GM10248 (cell line): ENCODE data around the gene SETBP1.

Source experiments
- CTCF ChIA-PET: fragments of 300-600 bp; sonication (Branson Sonifier 250); formaldehyde crosslinking; extraction: SDS; loops from one replicate; lab custom pipeline; 2021; ENCODE audit warnings: antibody characterized with exemption; lab: Yijun Ruan, JAX
- POLR2A ChIA-PET: fragments of 350-650 bp; sonication (Branson Sonifier 250); formaldehyde crosslinking; extraction: SDS; loops from one replicate; lab custom pipeline; 2020; ENCODE audit warnings: antibody characterized with exemption; lab: Yijun Ruan, JAX
- DNase-seq: peaks from one replicate; pipeline ENCODE4 v3.0.0; 2012; ENCODE audit errors: extremely low spot score
- TF ChIP-seq, protein P1 (sequence below): IDR thresholded peaks from 2 replicates; pipeline ENCODE4 v1.5.1; 2012; ENCODE audit warnings: mild to moderate bottlenecking, low read depth; ENCODE audit errors: extremely low read depth, missing control alignments, control extremely low read depth

The SETBP1 gene

DNA sequence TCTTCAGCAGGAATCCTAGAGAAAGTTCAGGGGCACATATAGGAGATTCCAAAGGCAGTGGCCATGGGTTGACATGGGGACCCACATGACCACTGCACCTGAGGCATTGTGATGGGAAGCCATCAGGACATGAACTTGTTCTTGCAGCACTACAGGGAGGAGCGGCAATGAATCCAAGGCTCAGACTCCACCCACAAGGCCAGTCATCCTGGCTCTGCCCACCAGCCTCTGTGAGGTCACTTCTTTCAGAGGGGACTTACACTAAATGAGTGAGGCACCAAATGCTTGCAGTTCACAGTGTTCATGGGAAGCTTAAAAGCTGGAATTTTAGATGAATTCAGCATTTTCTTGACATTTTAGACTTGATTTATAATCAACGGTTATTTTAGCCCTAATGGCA lies 254.2 kb downstream of the SETBP1 start:
- TF ChIP-seq, protein P1, sequence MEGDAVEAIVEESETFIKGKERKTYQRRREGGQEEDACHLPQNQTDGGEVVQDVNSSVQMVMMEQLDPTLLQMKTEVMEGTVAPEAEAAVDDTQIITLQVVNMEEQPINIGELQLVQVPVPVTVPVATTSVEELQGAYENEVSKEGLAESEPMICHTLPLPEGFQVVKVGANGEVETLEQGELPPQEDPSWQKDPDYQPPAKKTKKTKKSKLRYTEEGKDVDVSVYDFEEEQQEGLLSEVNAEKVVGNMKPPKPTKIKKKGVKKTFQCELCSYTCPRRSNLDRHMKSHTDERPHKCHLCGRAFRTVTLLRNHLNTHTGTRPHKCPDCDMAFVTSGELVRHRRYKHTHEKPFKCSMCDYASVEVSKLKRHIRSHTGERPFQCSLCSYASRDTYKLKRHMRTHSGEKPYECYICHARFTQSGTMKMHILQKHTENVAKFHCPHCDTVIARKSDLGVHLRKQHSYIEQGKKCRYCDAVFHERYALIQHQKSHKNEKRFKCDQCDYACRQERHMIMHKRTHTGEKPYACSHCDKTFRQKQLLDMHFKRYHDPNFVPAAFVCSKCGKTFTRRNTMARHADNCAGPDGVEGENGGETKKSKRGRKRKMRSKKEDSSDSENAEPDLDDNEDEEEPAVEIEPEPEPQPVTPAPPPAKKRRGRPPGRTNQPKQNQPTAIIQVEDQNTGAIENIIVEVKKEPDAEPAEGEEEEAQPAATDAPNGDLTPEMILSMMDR, result no peak
- POLR2A ChIA-PET, result no interaction called here
- CTCF ChIA-PET, result interaction anchor here (1.0 to 7.3 kb wide), 2 partner anchors 10 to 19 kb away, joined by 3 to 39 read pairs; no protein-coding TSS in a partner anchor
- no peak for DNase-seq

DNA sequence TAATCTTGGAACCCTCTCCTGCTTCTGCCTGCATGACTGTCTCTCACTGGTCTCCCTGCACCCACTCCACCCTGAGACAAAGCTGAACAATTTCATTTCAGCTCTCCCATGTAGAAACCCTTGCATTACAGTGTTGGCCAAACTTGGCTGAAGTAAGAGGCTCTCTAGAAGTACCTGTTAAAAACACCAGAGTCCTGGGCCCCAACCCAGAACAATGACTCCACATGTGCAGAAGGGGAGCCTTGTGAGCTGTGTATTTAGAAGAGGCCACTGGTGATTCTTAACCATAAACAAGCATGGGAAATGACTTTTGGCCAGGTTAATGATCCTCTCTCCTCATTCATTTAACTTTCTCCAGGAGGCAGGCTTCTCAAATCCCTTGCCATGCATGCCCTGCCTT lies 254.8 kb downstream of the SETBP1 start:
- CTCF ChIA-PET, result interaction anchor here (7.3 kb wide), 1 partner anchor 11 kb away, joined by 39 read pairs; no protein-coding TSS in a partner anchor
- POLR2A ChIA-PET, result no interaction called here
- DNase-seq, result no peak
- TF ChIP-seq, protein P1, result no peak

DNA sequence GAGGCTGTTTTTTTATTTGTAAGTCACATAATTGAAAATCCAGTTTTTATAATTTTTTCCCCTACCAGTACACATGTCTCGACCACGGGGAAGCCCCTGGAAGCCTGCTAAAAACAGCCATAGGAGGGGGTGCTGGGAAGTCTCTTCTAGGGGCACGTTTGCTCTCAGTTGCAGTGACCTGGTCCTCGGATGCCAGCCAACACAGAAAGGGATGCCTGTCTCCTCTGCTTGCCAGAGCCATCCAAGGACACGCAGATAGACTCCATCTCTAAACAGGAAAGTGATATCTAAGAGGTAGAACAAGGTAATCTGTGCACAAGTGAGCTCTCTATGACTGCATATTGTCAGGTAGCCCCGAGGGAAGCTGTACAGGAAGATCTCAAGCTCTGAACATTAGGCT lies 255.8 kb downstream of the SETBP1 start:
- TF ChIP-seq, protein P1, result no peak
- DNase-seq, result no peak
- ChIA-PET CTCF (interaction anchor here (1.2 to 7.3 kb wide), 2 partner anchors 12 to 33 kb away, joined by 4 to 39 read pairs; no protein-coding TSS in a partner anchor), POLR2A (no interaction called here)

DNA sequence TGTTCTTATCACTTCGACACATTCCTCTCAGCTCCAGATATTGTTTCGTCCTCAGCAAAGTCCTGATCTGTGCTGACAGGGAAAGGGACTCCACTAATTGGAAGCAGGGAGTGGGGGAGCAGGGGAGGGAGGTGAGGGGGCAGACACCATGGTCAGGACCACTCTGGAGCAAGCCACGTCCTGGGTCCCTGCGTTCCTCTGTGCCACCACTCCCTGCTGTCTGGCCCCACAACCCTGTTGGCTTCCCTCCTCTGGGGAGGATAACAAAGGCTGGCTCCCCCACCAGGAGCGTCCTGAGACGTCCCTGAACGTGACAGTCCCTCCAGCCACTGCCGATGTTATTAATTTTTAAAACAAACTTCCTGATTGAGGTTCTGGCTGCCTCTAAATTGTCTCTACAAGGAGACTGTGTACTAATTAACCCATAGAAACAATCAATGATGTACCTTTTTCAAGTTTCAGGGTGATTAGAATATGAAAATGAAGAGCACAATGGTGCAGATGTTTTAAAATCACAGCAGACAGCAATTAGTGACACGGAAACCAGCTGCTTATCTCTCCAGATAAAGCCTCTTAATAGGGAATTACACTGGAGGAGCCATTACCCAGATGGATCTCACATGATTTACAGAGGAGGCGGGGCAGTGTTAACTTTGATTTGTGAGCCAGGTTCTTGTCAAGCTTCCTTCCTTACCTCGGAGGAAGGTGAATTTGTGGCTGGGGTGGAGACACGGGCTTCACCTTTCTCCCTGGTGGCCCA lies 257.5 kb downstream of the SETBP1 start:
- no peak for DNase-seq
- CTCF ChIA-PET, result interaction anchor here (0.9 to 7.3 kb wide), 3 partner anchors 13 to 74 kb away, joined by 3 to 39 read pairs (median 3); no protein-coding TSS in a partner anchor
- POLR2A ChIA-PET, result no interaction called here
- TF ChIP-seq, protein P1, result no peak

DNA sequence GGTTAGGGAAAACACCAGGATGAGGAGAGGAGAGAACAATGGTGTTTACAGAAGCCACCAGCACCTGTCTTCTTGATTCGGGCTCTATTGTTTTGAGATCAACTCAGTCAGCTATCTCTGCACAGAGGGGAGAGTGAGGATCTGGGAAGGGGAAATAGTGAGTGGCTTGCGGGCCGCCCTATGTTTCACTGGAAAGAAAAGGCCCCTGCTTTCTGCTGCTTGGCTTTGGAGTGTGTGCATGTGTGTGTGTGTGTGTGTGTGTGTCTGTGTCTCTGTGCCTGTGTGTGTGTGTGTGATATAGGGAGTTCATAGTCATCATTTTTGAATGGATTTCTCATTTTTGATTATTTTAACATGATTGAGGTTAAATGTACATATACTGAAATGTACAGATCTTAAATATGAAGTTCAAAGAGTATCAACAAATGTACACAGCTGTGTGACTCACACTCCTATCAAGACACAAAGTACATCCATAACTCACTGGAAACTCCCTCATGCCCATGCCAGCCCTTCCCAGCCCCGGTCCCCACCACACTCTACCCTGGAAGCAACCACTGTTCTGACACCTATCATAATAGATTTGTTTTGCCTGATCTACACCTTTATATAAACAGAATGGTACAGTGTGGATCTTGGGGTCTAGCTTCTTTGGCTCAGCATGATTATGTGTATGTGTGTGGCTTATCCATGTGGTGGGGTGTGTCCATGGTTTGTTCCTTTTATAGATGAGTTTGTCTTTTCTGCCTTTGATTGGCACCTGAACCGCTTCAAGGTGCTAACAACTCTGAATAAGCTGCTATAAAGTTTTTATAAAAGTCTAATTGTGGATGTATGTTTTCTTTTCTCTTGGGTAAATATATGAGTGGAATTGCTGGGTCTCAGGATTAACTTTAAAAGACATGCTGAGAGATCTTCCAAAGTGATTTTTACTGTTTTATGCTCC lies 258.3 kb downstream of the SETBP1 start:
- CTCF ChIA-PET, result interaction anchor here (0.9 to 7.3 kb wide), 2 partner anchors 14 to 73 kb away, joined by 3 to 39 read pairs; no protein-coding TSS in a partner anchor
- no peak for DNase-seq
- TF ChIP-seq, protein P1, result no peak
- POLR2A ChIA-PET, result no interaction called here

DNA sequence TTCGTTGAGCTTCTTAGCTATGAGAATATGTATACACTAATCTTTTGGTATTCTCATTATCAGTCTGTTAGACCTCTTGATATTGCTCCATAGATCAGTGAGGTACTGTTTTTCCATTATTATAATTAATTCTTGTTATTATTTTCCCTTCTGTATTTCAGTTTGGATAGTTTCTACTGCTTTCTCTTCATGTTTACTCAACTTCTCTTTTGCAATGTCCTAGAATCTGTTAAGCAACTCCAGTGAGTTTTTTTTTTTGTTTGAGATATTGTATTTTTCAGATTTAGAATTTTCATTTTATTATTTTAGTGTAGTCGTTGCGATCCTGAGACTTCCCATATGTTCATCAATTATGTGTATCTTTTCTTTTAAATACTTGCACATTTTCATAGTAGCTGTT lies 260.8 kb downstream of the SETBP1 start:
- DNase-seq, result no peak
- POLR2A ChIA-PET, result no interaction called here
- TF ChIP-seq, protein P1, result no peak
- CTCF ChIA-PET, result interaction anchor here (0.9 to 3.9 kb wide), 8 partner anchors 10 to 34 kb away, joined by 3 to 12 read pairs (median 4); no protein-coding TSS in a partner anchor
